ENCODE results near the gene SERINC5.

DNA sequence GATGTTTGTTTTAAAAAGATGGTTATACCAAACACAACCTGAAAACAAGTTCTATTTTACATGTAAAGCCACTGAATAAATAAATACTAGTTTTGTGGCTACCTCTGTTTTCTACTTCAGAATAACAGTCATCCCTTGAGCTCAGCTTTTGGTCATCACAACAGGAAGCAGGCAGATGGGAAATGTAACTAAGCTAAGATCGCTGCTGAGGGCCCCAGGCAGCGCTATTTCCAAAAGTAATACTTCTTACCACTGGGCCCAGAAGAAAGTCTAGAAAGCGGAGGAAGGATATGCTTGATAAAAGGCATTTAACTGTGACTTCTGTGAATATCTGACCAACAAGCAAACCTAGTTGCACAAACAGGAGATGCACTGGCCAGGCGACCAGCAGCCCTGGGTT, 61.4 kb downstream of the SERINC5 start:
- no peak for TF ChIP-seq POLR2AphosphoS5 (IDR thresholded peaks at IDR 0.05)
- TF ChIP-seq CTCF (IDR thresholded peaks at IDR 0.05), result no peak
- TF ChIP-seq POLR2A (IDR thresholded peaks at IDR 0.05), result no peak

All from gastroesophageal sphincter (tissue), 3 donors.